WERI-Rb-1 (cell line): ENCODE data around the gene CSNK1G3.

ENCODE experiments used
- DNase-seq: peaks from one replicate; pipeline ENCODE4 v3.0.0-alpha.2; 2020
- H3K27ac ChIP-seq: fragments of 250-450 bp; sonication (Bioruptor Pico); 2 replicates; pipeline ENCODE4 v1.5.1; 2020; ENCODE audit warnings: mild to moderate bottlenecking, moderate library complexity
- H3K27me3 ChIP-seq: fragments of 250-450 bp; sonication (Bioruptor Pico); 2 replicates; pipeline ENCODE4 v1.5.1; 2021; ENCODE audit warnings: mild to moderate bottlenecking, low read depth, moderate library complexity; ENCODE audit not compliant: insufficient read depth, severe bottlenecking
- H3K36me3 ChIP-seq: fragments of 250-450 bp; sonication (Bioruptor Pico); 2 replicates; pipeline ENCODE4 v1.5.1; 2020; ENCODE audit warnings: mild to moderate bottlenecking, moderate library complexity
- H3K4me3 ChIP-seq: 2 replicates; pipeline ENCODE4 v1.5.1; 2011; ENCODE audit warnings: low read depth, mild to moderate bottlenecking, control low read depth, low read length
- H3K9me3 ChIP-seq: fragments of 250-450 bp; sonication (Bioruptor Pico); 2 replicates; pipeline ENCODE4 v1.5.1; 2021; ENCODE audit warnings: mild to moderate bottlenecking, moderate library complexity; ENCODE audit not compliant: severe bottlenecking
- TF ChIP-seq, protein P1 (sequence below): IDR thresholded peaks from 2 replicates; pipeline ENCODE4 v1.5.1; 2011; ENCODE audit warnings: low read depth, mild to moderate bottlenecking, control low read depth, inconsistent platforms, low read length

CSNK1G3 gene

DNA sequence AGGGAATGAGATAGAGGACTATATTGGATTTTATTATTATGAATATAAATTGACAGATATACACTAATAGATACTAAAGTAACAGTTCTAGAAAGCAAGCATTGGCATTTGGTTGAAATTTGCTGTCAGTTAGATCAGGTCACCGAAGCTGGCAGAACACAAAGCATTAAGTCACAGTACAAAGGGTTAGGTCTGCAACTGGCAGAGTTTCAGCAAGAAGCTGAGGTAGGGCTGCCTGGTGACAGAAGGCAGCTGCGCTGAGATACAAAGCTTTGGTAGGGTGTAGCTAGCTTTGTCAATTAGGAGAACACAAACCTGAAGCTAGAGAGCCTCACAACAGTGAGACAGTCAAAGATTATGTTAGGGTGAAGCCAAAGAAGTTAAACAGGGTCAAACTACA is 6.3 kb upstream of the CSNK1G3 start:
- DNase-seq, result no peak
- H3K36me3 ChIP-seq, result no peaks in the 10 kb centered on the region
- TF ChIP-seq, protein P1, sequence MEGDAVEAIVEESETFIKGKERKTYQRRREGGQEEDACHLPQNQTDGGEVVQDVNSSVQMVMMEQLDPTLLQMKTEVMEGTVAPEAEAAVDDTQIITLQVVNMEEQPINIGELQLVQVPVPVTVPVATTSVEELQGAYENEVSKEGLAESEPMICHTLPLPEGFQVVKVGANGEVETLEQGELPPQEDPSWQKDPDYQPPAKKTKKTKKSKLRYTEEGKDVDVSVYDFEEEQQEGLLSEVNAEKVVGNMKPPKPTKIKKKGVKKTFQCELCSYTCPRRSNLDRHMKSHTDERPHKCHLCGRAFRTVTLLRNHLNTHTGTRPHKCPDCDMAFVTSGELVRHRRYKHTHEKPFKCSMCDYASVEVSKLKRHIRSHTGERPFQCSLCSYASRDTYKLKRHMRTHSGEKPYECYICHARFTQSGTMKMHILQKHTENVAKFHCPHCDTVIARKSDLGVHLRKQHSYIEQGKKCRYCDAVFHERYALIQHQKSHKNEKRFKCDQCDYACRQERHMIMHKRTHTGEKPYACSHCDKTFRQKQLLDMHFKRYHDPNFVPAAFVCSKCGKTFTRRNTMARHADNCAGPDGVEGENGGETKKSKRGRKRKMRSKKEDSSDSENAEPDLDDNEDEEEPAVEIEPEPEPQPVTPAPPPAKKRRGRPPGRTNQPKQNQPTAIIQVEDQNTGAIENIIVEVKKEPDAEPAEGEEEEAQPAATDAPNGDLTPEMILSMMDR, result no peak
- H3K9me3 ChIP-seq, result no peaks in the 10 kb centered on the region
- H3K27ac ChIP-seq, result no peak overlapping the region
- H3K27me3 ChIP-seq, result peaks cover 56% of the 10 kb centered on the region
- H3K4me3 ChIP-seq, result no peak overlapping the region

DNA sequence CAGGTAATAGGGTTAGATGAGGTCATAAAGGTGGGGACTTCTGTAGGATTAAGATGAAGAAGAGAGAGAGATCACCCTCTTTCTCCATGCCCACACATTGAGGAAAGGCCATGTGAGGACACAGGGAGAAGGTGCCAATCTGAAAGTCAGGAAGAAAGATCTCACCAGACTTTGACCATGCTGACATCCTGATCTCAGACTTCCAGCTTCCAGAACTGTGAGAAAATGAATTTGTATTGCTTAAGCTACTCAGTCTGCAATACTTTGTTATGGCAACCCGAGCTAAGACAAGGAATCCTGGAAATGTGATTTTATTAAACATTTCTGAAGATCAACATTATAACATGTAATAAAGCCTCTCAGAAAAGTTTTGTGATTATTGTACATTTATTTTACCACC is 3.5 kb upstream of the CSNK1G3 start:
- Histone ChIP-seq H3K36me3 (no peaks in the 10 kb centered on the region), H3K9me3 (no peaks in the 10 kb centered on the region), H3K27me3 (peaks cover 39% of the 10 kb centered on the region), H3K4me3 (no peak overlapping the region), H3K27ac (no peak overlapping the region)
- no peak for DNase-seq
- TF ChIP-seq, protein P1, result no peak

DNA sequence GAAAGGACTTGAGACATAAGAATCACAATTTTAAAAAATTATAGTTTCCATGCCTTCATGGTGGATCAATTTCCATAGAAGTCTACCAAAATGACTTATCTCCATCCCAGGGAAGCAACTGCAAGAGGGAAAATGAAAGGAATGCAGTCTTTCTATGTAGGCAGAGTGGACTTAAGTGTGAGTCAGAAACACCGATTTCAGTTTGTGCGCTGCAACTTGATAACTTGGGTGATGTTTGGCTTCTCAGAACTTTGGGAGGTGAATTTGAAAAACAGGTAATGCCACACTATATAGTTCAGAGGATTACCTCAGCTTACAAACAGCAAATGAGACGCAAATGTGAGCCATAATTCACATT is 708 bp upstream of the CSNK1G3 start:
- no peaks in the 10 kb centered on the region for H3K9me3 ChIP-seq
- H3K27ac ChIP-seq, result no peak overlapping the region
- H3K27me3 ChIP-seq, result peaks cover 25% of the 10 kb centered on the region

DNA sequence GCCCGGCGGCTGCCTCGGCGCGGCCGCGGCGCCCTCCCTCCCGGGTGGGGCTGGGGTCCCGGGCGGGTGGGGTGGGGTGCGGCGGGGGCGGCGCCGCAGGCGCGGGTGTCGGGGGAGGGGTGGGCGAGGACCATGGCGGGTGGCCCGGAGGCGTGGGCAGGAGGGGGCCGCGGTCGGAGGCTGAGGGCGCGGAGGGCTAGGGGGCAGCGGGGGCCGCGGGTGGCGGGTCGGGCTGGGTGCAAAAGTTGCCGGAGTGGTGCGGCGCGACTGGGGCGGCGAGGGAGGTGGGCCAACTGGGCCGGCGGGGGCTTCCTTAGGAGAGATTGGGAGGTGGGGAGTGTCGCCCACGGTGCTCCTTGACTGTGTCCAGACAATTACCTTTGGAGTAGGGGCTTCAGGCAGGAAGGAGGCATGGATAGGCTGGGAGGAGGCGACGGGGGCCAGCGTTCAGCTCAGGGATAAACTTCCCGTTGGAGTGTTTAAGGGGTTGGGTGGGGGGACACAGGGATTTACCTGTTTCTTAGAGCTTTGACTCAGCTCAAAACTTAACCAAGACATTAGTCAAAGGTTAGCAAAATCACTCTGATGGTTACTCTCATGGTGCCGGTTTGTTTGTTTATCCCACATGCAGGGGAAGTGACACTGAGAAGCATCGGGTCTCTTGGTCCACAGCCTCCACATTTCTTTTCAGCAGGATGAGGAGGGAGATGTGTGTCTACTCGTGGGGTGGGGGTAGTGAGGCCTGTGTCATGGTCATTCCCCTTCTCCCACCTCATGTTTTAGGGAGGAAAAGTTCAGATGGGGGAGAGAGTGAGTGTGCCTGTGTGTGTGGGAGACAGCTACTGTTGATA is 859 bp downstream of the CSNK1G3 start:
- Histone ChIP-seq H3K27ac (no peak overlapping the region; the same call in 1 of the 2 replicates), H3K4me3 (peak overlapping the region; percentile 73), H3K27me3 (peaks cover 13% of the 10 kb centered on the region), H3K36me3 (no peaks in the 10 kb centered on the region), H3K9me3 (no peaks in the 10 kb centered on the region)
- DNase-seq, result peak; percentile 30
- TF ChIP-seq, protein P1, result no peak

More for the DNA sequence above, 708 bp upstream of the CSNK1G3 start:
- peak overlapping the region; percentile 73 for H3K4me3 ChIP-seq
- no peak for DNase-seq
- H3K36me3 ChIP-seq, result no peaks in the 10 kb centered on the region
- TF ChIP-seq, protein P1, result no peak

DNA sequence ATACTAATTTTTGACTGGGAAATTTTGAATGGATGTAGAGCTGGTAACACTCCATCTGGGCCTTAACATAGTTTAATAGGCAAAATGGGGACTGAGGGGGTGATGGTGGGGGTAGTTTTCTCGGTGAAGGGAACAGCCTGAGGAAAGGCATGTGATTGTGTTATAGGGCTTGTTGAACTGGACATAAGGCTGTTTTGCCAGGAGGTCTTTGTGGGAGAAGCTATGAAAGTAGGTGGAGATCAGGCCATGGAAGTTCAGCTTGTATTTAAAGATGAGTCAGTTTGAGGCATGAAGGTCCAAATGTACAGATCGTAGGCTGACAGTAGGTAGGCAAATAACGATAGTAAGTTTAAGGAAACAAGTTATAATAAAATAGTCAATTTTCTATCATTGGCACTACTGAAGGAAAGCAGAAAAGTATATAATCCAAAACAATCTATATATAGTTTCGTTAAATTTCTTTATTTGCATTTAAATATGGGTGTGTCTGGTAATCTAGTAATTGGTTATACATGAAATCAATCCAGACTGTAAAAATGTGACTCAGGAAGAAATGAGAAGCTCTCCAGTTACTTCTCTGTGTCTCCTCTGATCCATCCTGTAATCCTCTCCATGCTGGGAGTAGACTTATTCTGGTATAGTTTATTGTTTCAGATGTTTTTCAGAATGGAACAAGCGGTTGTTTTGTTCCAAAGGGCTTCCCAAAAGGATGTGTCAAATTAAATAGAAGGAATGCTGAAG is 2.8 kb downstream of the CSNK1G3 start:
- Histone ChIP-seq H3K9me3 (no peaks in the 10 kb centered on the region), H3K27me3 (no peaks in the 10 kb centered on the region), H3K27ac (no peak overlapping the region), H3K4me3 (no peak overlapping the region), H3K36me3 (no peaks in the 10 kb centered on the region)
- TF ChIP-seq, protein P1, result no peak
- no peak for DNase-seq
